HepG2 (cell line): ENCODE measurements around the gene SRCIN1. TPM values are rescaled to one million over a fixed set of nuclear protein-coding genes. Genes with fewer than 3 reads are reported as not detected.
A peak's percentile ranks its signal among the peaks of the same experiment; 100 is the strongest.

Experiments
- ATRX ChIP-seq: sonication (generic); formaldehyde crosslinking; IDR thresholded peaks from 2 replicates; pipeline ENCODE4 v1.4.0; 2020; ENCODE audit warnings: missing genetic modification reagents, borderline replicate concordance
- CAMTA2 ChIP-seq: sonication (generic); formaldehyde crosslinking; IDR thresholded peaks from 2 replicates; pipeline ENCODE4 v1.4.0; 2020; ENCODE audit warnings: mild to moderate bottlenecking, missing genetic modification reagents, borderline replicate concordance
- EP300 ChIP-seq, 3 experiments: sonication (generic) in 1 of 3; formaldehyde crosslinking in 1 of 3; IDR thresholded peaks; 2 replicates each; pipeline versions ENCODE4 v1.5.1 to v1.6.1; 2011 to 2020; ENCODE audit warnings: low read depth in 2 of 3, low read length in 2 of 3, borderline replicate concordance in 1 of 3, improper control_type of control experiment in 1 of 3, mild to moderate bottlenecking in 1 of 3, missing genetic modification reagents in 1 of 3, moderate library complexity in 1 of 3
- EZH2 ChIP-seq: conservative IDR thresholded peaks from 2 replicates; pipeline ENCODE4 v1.6.1; 2012; ENCODE audit warnings: mild to moderate bottlenecking, low read depth, low read length, moderate library complexity
- KLF13 ChIP-seq: sonication (generic); formaldehyde crosslinking; IDR thresholded peaks from 2 replicates; pipeline ENCODE4 v1.4.0; 2020; ENCODE audit warnings: mild to moderate bottlenecking, missing genetic modification reagents
- MED13 ChIP-seq: sonication (generic); formaldehyde crosslinking; IDR thresholded peaks from 2 replicates; pipeline ENCODE4 v1.5.0; 2020; ENCODE audit warnings: missing genetic modification reagents
- SRF ChIP-seq: IDR thresholded peaks from 2 replicates; pipeline ENCODE4 v1.6.1; 2011; ENCODE audit warnings: mild to moderate bottlenecking, low read depth, low read length, moderate library complexity
- TAF1 ChIP-seq: sonication (generic); formaldehyde crosslinking; IDR thresholded peaks from 2 replicates; pipeline ENCODE4 v1.4.0; 2020; ENCODE audit warnings: missing genetic modification reagents
- TEAD2 ChIP-seq: sonication (generic); formaldehyde crosslinking; IDR thresholded peaks from 2 replicates; pipeline ENCODE4 v1.9.0; 2021; ENCODE audit warnings: missing genetic modification reagents
- ZNF552 ChIP-seq: sonication (generic); formaldehyde crosslinking; IDR thresholded peaks from 2 replicates; pipeline ENCODE4 v1.9.0; 2022; ENCODE audit warnings: missing genetic modification reagents, mild to moderate bottlenecking, borderline replicate concordance
- ZNF567 ChIP-seq: sonication (generic); formaldehyde crosslinking; IDR thresholded peaks from 2 replicates; pipeline ENCODE4 v1.8.1; 2023; ENCODE audit warnings: mild to moderate bottlenecking, missing genetic modification reagents, borderline replicate concordance
- ZNF616 ChIP-seq: sonication (generic); formaldehyde crosslinking; IDR thresholded peaks from 2 replicates; pipeline ENCODE4 v1.5.0; 2020; ENCODE audit warnings: low read depth, mild to moderate bottlenecking, missing genetic modification reagents
- ZNF788 ChIP-seq: sonication (generic); formaldehyde crosslinking; IDR thresholded peaks from 2 replicates; pipeline ENCODE4 v1.5.0; 2020; ENCODE audit warnings: mild to moderate bottlenecking, missing genetic modification reagents, borderline replicate concordance
- polyA plus RNA-seq, 8 experiments: library from polyadenylated mRNA; depleted of rRNA in 3 of 8; stranded (reverse) in 7 of 8; unstranded in 1 of 8; fragments of >200 nt; fragmentation: Illumina TruSeq in 4 of 8; extraction: Trizol in 4 of 8; gene quantifications; 2 replicates each; pipeline versions ENCODE4 v1.2.1 to v1.2.3, GENCODE V29; 2011 to 2016; ENCODE audit warnings: low read depth in 4 of 8, missing spikeins in 1 of 8, mixed read lengths in 1 of 8; ENCODE audit not compliant: insufficient read depth in 1 of 8
- total RNA-seq, 5 experiments: library from RNA; depleted of rRNA; stranded (reverse); fragments of >200 nt; fragmentation: Illumina TruSeq; extraction: Trizol; gene quantifications; 2 replicates each; pipeline ENCODE4 v1.2.3, GENCODE V29; 2016; ENCODE audit warnings: low read depth in 1 of 5
- TF ChIP-seq, protein P1 (sequence below): sonication (generic); formaldehyde crosslinking; IDR thresholded peaks from 2 replicates; pipeline ENCODE4 v1.4.0; 2020; ENCODE audit warnings: missing genetic modification reagents, mild to moderate bottlenecking, borderline replicate concordance
- TF ChIP-seq, protein P2 (sequence below): sonication (generic); formaldehyde crosslinking; IDR thresholded peaks from 2 replicates; pipeline ENCODE4 v1.4.0; 2020; ENCODE audit warnings: mild to moderate bottlenecking, low read depth, missing genetic modification reagents
- TF ChIP-seq, protein P3 (sequence below): sonication (generic); formaldehyde crosslinking; conservative IDR thresholded peaks from 2 replicates; pipeline ENCODE4 v1.8.0; 2022; ENCODE audit warnings: mild to moderate bottlenecking, moderate library complexity, missing genetic modification reagents
- TF ChIP-seq, protein P4 (sequence below): sonication (generic); formaldehyde crosslinking; IDR thresholded peaks from 2 replicates; pipeline ENCODE4 v1.4.0; 2020; ENCODE audit warnings: missing genetic modification reagents, borderline replicate concordance

Gene SRCIN1
- total and polyA plus RNA-seq, 2 of the 13 experiments (the other 11 are each of a cell fraction or from before 2014, with no cell fraction given): 1.2 to 9.6 TPM

DNA sequence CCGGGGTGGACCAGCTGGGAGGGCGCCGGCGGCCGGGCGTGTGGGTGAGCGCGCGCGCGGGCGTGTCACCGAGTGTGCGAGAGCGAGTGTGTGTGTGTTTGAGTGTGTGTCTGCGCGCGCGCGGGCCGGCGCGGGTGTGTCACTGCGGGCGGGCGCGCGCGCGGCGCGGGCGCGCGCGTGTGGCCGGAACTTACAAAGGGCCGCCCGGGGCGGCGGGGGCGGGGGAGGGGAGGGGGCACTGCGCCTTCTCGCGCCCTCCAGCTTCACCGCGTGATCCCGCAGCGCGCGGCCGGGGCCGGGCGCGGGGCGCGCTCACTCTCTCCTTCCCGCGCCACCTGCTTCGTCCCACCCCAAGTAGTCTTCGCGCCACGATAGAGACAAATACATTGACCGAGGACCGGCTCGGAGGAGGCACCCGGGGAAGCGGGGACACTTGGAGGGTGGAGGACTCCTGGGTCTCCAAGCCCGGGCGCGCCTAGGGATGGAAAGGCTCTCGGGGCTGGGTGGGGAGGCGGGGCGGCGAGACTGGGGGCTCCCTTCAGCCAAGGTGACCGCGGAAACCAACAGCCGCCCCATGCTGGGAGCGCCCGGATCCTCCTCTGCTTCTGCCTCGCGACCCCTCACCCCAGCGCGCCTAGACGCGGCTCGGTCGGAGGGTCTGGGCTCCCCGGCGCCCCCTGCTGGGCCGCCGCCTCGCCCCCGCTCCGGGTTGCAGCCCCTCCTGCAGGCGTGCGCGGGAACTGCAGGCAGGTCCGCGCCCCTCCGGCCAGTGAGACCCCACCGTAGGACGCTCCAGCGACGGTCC, at the start of gene SRCIN1 (continued):
- TF ChIP-seq ZNF616 (no peak), ZNF788 (CRISPR knock-in tag) (peak; percentile 92; the same call in 1 of the 2 replicates), EZH2 (no peak), ZNF567 (CRISPR knock-in tag) (peak; percentile 85; the same call in 1 of the 2 replicates), TEAD2 (CRISPR knock-in tag) (no peak), MED13 (peak; percentile 84; the same call in 1 of the 2 replicates), ATRX (no peak), CAMTA2 (CRISPR knock-in tag) (no peak), KLF13 (0 out of 2 replicates have a peak, but pooled peaks have one; percentile 65), EP300 (IDR thresholded peaks at IDR 0.05; ENCODE audit: low read depth in 2 of 2, low read length in 2 of 2) (0 out of 4 replicates have a peak, but pooled peaks have one; percentile 28 to 30), EP300 (CRISPR knock-in tag; IDR thresholded peaks at IDR 0.05; ENCODE audit: borderline replicate concordance) (no peak), ZNF552 (CRISPR knock-in tag) (peak; percentile 12; the same call in 1 of the 2 replicates), SRF (peak; percentile 63; the same call in 1 of the 2 replicates), TAF1 (CRISPR knock-in tag) (peak; percentile 46)
- TF ChIP-seq, protein P1, sequence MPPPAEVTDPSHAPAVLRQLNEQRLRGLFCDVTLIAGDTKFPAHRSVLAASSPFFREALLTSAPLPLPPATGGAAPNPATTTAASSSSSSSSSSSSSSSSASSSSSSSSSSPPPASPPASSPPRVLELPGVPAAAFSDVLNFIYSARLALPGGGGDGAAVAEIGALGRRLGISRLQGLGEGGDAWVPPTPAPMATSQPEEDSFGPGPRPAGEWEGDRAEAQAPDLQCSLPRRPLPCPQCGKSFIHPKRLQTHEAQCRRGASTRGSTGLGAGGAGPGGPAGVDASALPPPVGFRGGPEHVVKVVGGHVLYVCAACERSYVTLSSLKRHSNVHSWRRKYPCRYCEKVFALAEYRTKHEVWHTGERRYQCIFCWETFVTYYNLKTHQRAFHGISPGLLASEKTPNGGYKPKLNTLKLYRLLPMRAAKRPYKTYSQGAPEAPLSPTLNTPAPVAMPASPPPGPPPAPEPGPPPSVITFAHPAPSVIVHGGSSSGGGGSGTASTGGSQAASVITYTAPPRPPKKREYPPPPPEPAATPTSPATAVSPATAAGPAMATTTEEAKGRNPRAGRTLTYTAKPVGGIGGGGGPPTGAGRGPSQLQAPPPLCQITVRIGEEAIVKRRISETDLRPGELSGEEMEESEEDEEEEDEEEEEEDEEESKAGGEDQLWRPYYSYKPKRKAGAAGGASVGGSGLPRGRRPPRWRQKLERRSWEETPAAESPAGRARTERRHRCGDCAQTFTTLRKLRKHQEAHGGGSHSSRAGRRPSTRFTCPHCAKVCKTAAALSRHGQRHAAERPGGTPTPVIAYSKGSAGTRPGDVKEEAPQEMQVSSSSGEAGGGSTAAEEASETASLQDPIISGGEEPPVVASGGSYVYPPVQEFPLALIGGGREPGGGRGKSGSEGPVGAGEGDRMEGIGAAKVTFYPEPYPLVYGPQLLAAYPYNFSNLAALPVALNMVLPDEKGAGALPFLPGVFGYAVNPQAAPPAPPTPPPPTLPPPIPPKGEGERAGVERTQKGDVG (CRISPR knock-in tag): 0 out of 2 replicates have a peak, but pooled peaks have one; percentile 20
- TF ChIP-seq, protein P2, sequence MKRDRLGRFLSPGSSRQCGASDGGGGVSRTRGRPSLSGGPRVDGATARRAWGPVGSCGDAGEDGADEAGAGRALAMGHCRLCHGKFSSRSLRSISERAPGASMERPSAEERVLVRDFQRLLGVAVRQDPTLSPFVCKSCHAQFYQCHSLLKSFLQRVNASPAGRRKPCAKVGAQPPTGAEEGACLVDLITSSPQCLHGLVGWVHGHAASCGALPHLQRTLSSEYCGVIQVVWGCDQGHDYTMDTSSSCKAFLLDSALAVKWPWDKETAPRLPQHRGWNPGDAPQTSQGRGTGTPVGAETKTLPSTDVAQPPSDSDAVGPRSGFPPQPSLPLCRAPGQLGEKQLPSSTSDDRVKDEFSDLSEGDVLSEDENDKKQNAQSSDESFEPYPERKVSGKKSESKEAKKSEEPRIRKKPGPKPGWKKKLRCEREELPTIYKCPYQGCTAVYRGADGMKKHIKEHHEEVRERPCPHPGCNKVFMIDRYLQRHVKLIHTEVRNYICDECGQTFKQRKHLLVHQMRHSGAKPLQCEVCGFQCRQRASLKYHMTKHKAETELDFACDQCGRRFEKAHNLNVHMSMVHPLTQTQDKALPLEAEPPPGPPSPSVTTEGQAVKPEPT (CRISPR knock-in tag): peak; percentile 78; the same call in 1 of the 2 replicates
- TF ChIP-seq, protein P3, sequence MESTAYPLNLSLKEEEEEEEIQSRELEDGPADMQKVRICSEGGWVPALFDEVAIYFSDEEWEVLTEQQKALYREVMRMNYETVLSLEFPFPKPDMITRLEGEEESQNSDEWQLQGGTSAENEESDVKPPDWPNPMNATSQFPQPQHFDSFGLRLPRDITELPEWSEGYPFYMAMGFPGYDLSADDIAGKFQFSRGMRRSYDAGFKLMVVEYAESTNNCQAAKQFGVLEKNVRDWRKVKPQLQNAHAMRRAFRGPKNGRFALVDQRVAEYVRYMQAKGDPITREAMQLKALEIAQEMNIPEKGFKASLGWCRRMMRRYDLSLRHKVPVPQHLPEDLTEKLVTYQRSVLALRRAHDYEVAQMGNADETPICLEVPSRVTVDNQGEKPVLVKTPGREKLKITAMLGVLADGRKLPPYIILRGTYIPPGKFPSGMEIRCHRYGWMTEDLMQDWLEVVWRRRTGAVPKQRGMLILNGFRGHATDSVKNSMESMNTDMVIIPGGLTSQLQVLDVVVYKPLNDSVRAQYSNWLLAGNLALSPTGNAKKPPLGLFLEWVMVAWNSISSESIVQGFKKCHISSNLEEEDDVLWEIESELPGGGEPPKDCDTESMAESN (CRISPR knock-in tag): peak; percentile 78
- TF ChIP-seq, protein P4, sequence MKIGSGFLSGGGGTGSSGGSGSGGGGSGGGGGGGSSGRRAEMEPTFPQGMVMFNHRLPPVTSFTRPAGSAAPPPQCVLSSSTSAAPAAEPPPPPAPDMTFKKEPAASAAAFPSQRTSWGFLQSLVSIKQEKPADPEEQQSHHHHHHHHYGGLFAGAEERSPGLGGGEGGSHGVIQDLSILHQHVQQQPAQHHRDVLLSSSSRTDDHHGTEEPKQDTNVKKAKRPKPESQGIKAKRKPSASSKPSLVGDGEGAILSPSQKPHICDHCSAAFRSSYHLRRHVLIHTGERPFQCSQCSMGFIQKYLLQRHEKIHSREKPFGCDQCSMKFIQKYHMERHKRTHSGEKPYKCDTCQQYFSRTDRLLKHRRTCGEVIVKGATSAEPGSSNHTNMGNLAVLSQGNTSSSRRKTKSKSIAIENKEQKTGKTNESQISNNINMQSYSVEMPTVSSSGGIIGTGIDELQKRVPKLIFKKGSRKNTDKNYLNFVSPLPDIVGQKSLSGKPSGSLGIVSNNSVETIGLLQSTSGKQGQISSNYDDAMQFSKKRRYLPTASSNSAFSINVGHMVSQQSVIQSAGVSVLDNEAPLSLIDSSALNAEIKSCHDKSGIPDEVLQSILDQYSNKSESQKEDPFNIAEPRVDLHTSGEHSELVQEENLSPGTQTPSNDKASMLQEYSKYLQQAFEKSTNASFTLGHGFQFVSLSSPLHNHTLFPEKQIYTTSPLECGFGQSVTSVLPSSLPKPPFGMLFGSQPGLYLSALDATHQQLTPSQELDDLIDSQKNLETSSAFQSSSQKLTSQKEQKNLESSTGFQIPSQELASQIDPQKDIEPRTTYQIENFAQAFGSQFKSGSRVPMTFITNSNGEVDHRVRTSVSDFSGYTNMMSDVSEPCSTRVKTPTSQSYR (CRISPR knock-in tag): peak; percentile 52; the same call in 1 of the 2 replicates
